BLaER1 treated with 17β-estradiol and CSF1 and Interleukin-3, amounts not matched to agents 10 nM and 100 nM (cell line): Measurements from ENCODE around the gene DLG2.

Experiments used
- H3K27ac ChIP-seq, 11 experiments: shearing (Covaris generic); formaldehyde crosslinking; 2 replicates each; pipeline ENCODE4 v1.8.1; 2022
- H3K27me3 ChIP-seq, 11 experiments: shearing (Covaris generic); formaldehyde crosslinking; 2 replicates each; pipeline ENCODE4 v1.8.1; 2022
- H3K36me3 ChIP-seq, 11 experiments: shearing (Covaris generic); formaldehyde crosslinking; 2 replicates each; pipeline ENCODE4 v1.8.1; 2022
- H3K4me1 ChIP-seq, 10 experiments: shearing (Covaris generic); formaldehyde crosslinking; 2 replicates each; pipeline ENCODE4 v1.8.1; 2022
- H3K4me2 ChIP-seq, 11 experiments: shearing (Covaris generic); formaldehyde crosslinking; 2 replicates each; pipeline ENCODE4 v1.8.1; 2022
- H3K4me3 ChIP-seq, 10 experiments: shearing (Covaris generic); formaldehyde crosslinking; 2 replicates each; pipeline ENCODE4 v1.8.1; 2022
- H3K9ac ChIP-seq, 11 experiments: shearing (Covaris generic); formaldehyde crosslinking; 2 replicates each; pipeline ENCODE4 v1.8.1; 2022
- H3K9me3 ChIP-seq, 11 experiments: shearing (Covaris generic); formaldehyde crosslinking; replicated peaks in 1 of 11; 2 replicates each; pipeline ENCODE4 v1.8.1; 2022
- H4K20me1 ChIP-seq, 11 experiments: shearing (Covaris generic); formaldehyde crosslinking; 2 replicates each; pipeline ENCODE4 v1.8.1; 2022
- Cebpa-rat ChIP-seq, 11 experiments: shearing (Covaris generic); IDR thresholded peaks; 2 replicates each; pipeline ENCODE4 v1.8.1; 2022

Gene DLG2

GRCh38 chr11:84412862-84413261, 1214.3 kb downstream of the DLG2 start:
- Histone ChIP-seq H3K27me3 (no peaks in the 10 kb centered on the region), H3K4me3 (no peak overlapping the region), H3K36me3 (no peaks in the 10 kb centered on the region), H3K27ac (no peak overlapping the region), H3K4me2 (no peak overlapping the region), H3K9ac (no peak overlapping the region), H3K9me3 (no peaks in the 10 kb centered on the region), H4K20me1 (no peaks in the 10 kb centered on the region), H3K4me1 (no peaks in the 10 kb centered on the region)
- no peak for TF ChIP-seq Cebpa-rat (IDR thresholded peaks at IDR 0.05)

DNA sequence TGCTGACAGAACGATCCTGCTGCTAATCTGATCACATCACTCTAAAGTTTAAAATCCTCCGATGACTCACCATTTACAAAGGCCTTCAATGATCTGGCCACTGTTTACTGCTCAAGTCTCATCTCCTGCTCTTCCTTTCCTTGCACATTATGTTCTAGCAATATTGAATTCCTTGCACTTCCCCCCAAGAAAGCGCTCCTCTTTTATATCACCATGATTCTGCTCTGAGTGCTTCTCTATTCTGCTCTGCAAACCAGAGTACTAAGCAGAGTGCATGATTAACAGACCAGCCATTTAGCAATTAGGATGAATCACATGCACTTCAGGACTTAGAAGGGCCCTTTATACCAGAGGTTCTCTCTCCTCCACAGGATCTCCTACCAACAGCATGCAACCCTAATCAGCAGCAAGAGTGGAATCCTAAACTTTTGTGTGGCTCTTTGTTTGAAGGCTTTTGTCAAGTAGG, 1218.2 kb downstream of the DLG2 start:
- no peak overlapping the region for H3K4me3 ChIP-seq
- no peaks in the 10 kb centered on the region for H3K9me3 ChIP-seq
- H3K4me2 ChIP-seq, result no peak overlapping the region
- no peaks in the 10 kb centered on the region for H3K27me3 ChIP-seq
- no peaks in the 10 kb centered on the region for H4K20me1 ChIP-seq
- H3K27ac ChIP-seq, result no peak overlapping the region
- no peak for TF ChIP-seq Cebpa-rat (IDR thresholded peaks at IDR 0.05)
- H3K36me3 ChIP-seq, result no peaks in the 10 kb centered on the region
- H3K4me1 ChIP-seq, result no peaks in the 10 kb centered on the region
- no peak overlapping the region for H3K9ac ChIP-seq

DNA sequence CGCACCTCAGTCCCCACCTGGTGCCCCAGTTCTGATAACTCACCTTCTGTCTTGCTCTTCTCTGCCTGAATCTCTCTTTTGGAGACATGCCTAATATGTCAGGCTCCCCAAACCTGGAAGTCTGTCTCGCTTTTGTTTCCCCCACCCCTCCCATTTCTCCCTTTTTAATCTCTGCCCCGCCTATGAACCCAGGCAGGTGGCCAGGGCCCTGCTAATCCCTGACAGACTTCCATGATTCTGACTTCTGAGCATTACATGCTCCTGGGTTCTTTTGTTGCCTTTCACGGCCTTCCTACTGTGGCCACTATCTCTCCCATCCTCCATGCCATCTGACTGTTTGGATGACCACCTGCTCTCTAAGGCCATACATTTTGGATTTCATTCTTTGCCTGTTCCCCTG, 1220.1 kb downstream of the DLG2 start:
- Histone ChIP-seq H3K27ac (no peak overlapping the region), H3K27me3 (no peaks in the 10 kb centered on the region), H3K4me3 (no peak overlapping the region), H3K9ac (no peak overlapping the region), H3K4me1 (no peaks in the 10 kb centered on the region), H3K4me2 (no peak overlapping the region), H4K20me1 (no peaks in the 10 kb centered on the region), H3K36me3 (no peaks in the 10 kb centered on the region), H3K9me3 (no peaks in the 10 kb centered on the region)
- TF ChIP-seq Cebpa-rat (IDR thresholded peaks at IDR 0.05), result no peak

DNA sequence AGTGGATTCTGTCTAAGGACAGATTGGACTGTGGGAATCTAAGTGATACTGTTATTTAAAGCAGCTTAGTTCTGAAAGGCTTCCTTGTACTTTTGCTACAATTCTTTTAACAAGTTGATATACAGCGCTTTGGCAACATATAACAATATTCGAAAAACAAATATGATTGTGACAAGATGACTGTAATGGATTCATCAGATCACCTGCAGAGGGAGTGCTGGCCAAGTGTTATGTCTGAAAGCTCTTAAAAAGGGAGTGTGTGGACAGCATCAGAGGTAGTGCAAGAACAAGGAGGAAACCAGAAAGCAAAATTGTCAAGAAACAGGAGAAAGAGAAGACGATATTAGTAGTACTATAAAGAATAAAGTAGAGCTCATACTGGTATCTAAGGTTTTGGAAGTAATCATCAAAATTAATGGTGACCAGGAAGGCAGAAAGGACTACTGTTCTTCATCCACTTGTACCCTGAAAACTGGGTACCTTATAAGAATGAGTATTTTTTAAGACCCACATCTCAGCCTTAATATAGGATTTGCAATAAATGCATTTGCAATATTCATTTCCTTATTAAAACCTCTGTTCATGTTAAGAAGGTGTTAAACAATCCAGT, 1229.0 kb downstream of the DLG2 start:
- Histone ChIP-seq H3K27ac (no peak overlapping the region), H3K36me3 (no peaks in the 10 kb centered on the region), H4K20me1 (no peaks in the 10 kb centered on the region), H3K27me3 (no peaks in the 10 kb centered on the region), H3K4me1 (no peaks in the 10 kb centered on the region), H3K4me3 (no peak overlapping the region), H3K4me2 (no peak overlapping the region), H3K9ac (no peak overlapping the region), H3K9me3 (no peaks in the 10 kb centered on the region)
- TF ChIP-seq Cebpa-rat (IDR thresholded peaks at IDR 0.05), result no peak

- H3K4me1 ChIP-seq, result no peaks in the 10 kb centered on the region
These were observed 1230.6 kb downstream of the DLG2 start for GRCh38 chr11:84396521-84396920.

DNA sequence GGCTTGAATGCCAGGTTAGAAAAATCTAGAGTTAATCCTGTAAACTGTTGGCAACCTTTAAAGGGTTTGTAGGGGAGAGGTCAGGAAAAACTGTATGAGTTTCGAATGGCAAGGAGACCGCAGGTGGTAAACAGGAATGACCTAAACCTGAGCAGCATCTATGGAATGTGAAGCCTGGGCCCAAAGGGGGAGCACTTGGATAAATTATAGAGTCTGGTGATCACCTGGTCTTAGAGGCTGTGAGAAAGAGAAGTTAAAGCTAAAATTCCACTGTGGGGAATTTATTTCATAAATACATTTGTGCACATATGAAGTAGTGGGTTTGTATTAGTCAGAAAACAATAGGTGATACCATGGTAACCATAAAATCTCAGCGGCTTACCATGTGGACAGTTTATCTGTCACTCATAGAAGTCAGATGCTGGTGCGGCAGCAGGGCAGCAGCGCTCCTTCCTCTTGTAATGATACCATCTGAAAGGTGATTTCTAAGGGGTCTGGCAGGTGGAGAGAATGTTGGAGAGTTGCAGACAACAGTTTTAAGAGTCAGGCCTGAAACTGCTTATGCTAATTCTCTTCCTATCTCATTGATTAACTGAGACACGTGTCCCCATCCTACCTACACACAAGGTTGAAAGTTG, 1236.6 kb downstream of the DLG2 start:
- no peaks in the 10 kb centered on the region for H3K9me3 ChIP-seq
- H3K4me1 ChIP-seq, result no peaks in the 10 kb centered on the region
- no peak overlapping the region for H3K27ac ChIP-seq
- H3K36me3 ChIP-seq, result no peaks in the 10 kb centered on the region
- H3K4me3 ChIP-seq, result no peak overlapping the region
- H3K27me3 ChIP-seq, result no peaks in the 10 kb centered on the region
- no peak for TF ChIP-seq Cebpa-rat (IDR thresholded peaks at IDR 0.05)
- H3K4me2 ChIP-seq, result no peak overlapping the region
- H4K20me1 ChIP-seq, result no peaks in the 10 kb centered on the region
- no peak overlapping the region for H3K9ac ChIP-seq

More at GRCh38 chr11:84396521-84396920, 1230.6 kb downstream of the DLG2 start:
- no peaks in the 10 kb centered on the region for H4K20me1 ChIP-seq
- no peaks in the 10 kb centered on the region for H3K36me3 ChIP-seq
- H3K9ac ChIP-seq, result no peak overlapping the region
- no peak overlapping the region for H3K27ac ChIP-seq
- no peak overlapping the region for H3K4me2 ChIP-seq
- TF ChIP-seq Cebpa-rat (IDR thresholded peaks at IDR 0.05), result no peak
- H3K4me3 ChIP-seq, result no peak overlapping the region
- H3K9me3 ChIP-seq, result no peaks in the 10 kb centered on the region
- H3K27me3 ChIP-seq, result no peaks in the 10 kb centered on the region

- no peak; a peak in 1 of 22 replicates for TF ChIP-seq Cebpa-rat (IDR thresholded peaks at IDR 0.05)
- Histone ChIP-seq H3K4me2 (no peak overlapping the region), H3K27ac (no peak overlapping the region), H4K20me1 (no peaks in the 10 kb centered on the region), H3K9me3 (no peaks in the 10 kb centered on the region), H3K9ac (no peak overlapping the region), H3K4me3 (no peak overlapping the region), H3K4me1 (no peaks in the 10 kb centered on the region), H3K27me3 (no peaks in the 10 kb centered on the region), H3K36me3 (no peaks in the 10 kb centered on the region)
These were observed 1237.4 kb downstream of the DLG2 start for GRCh38 chr11:84389696-84390095.

- no peaks in the 10 kb centered on the region for H3K9me3 ChIP-seq
- no peaks in the 10 kb centered on the region for H3K36me3 ChIP-seq
- no peak overlapping the region for H3K4me3 ChIP-seq
- no peak for TF ChIP-seq Cebpa-rat (IDR thresholded peaks at IDR 0.05)
- no peaks in the 10 kb centered on the region for H4K20me1 ChIP-seq
- no peak overlapping the region for H3K27ac ChIP-seq
- H3K4me2 ChIP-seq, result no peak overlapping the region
- no peaks in the 10 kb centered on the region for H3K4me1 ChIP-seq
- no peaks in the 10 kb centered on the region for H3K27me3 ChIP-seq
- no peak overlapping the region for H3K9ac ChIP-seq
These were observed 1242.4 kb downstream of the DLG2 start for GRCh38 chr11:84384731-84385130.

DNA sequence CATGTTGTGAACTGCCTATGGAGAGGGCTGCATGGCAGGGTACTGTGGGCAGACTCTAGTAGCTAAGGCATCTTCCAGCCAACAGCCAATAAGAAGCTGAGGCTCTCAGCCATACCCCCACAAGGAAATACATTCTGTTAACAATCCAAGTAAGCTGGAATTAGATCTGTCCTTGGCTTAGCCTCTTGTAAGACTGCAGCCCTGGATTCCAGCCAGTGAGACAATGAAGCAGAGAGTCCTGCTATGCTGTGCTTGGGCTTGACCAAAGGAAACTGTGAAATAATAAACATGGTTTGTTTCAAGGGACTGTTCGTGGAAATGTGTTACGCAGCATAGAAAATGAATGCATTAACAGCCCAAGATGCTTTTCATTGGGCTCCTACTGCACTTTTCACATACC, 1243.6 kb downstream of the DLG2 start:
- no peaks in the 10 kb centered on the region for H3K36me3 ChIP-seq
- H3K4me2 ChIP-seq, result no peak overlapping the region
- H3K27me3 ChIP-seq, result no peaks in the 10 kb centered on the region
- H3K9ac ChIP-seq, result no peak overlapping the region
- H4K20me1 ChIP-seq, result no peaks in the 10 kb centered on the region
- no peaks in the 10 kb centered on the region for H3K9me3 ChIP-seq
- H3K27ac ChIP-seq, result no peak overlapping the region
- no peaks in the 10 kb centered on the region for H3K4me1 ChIP-seq
- no peak overlapping the region for H3K4me3 ChIP-seq
- no peak for TF ChIP-seq Cebpa-rat (IDR thresholded peaks at IDR 0.05)

DNA sequence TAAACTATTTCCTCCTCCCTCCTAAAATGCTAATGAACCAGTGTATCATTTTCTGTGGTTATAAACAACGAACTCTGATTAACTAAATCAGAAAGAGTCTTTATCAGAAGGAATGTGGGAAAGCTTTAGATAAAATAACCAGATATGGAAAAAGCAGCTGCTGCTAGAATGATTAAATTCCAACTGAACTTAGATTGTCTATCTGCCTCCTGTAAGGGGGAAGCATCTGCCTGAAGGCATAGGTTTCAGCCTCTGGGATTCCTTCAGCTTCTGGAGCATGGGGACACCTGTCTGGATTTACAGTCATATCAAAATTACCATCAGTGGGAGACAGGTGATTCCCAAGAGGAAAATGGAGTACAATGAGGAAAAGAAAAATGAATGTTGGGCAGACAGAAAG, 1245.5 kb downstream of the DLG2 start:
- Histone ChIP-seq H3K36me3 (no peaks in the 10 kb centered on the region), H3K27ac (no peak overlapping the region), H3K4me1 (no peaks in the 10 kb centered on the region), H3K4me2 (no peak overlapping the region), H3K9me3 (no peaks in the 10 kb centered on the region), H3K9ac (no peak overlapping the region), H3K27me3 (no peaks in the 10 kb centered on the region), H3K4me3 (no peak overlapping the region), H4K20me1 (no peaks in the 10 kb centered on the region)
- no peak for TF ChIP-seq Cebpa-rat (IDR thresholded peaks at IDR 0.05)
